Tibial nerve (tissue), 4 donors: ENCODE measurements around the gene IL1RN. TPM values are rescaled to one million over a fixed set of nuclear protein-coding genes. Genes with fewer than 3 reads are reported as not detected.

Experiments
- DNase-seq, 2 donors: peaks; one replicate each; pipeline ENCODE4 v3.0.0-alpha.2; 2019; ENCODE audit warnings: low spot score in 2 of 2
- H3K27ac ChIP-seq, 4 donors: fragments of 200-600 bp; sonication (generic) in 3 of 4; one replicate each; pipeline ENCODE4 v1.5.1; 2017 to 2019; ENCODE audit warnings: mild to moderate bottlenecking in 1 of 4
- H3K27me3 ChIP-seq, 2 donors: fragments of 200-600 bp; sonication (generic) in 1 of 2; one replicate each; pipeline versions ENCODE4 v1.5.1 to v1.6.0; 2017 to 2019
- H3K36me3 ChIP-seq, 3 donors: fragments of 200-600 bp; sonication (generic); one replicate each; pipeline ENCODE4 v1.5.1; 2018 to 2019
- H3K4me1 ChIP-seq, 4 donors: fragments of 200-600 bp; sonication (generic) in 3 of 4; one replicate each; pipeline ENCODE4 v1.5.1; 2017 to 2019
- H3K4me3 ChIP-seq, 4 donors: fragments of 200-600 bp; sonication (generic) in 3 of 4; one replicate each; pipeline ENCODE4 v1.5.1; 2017 to 2019; ENCODE audit warnings: mild to moderate bottlenecking in 1 of 4, moderate library complexity in 1 of 4
- H3K9me3 ChIP-seq, 4 donors: fragments of 200-600 bp; sonication (generic) in 3 of 4; one replicate each; pipeline ENCODE4 v1.5.1; 2017 to 2019
- EP300 ChIP-seq, 2 donors: sonication (generic); formaldehyde crosslinking; IDR thresholded peaks; one replicate each; pipeline ENCODE4 v1.6.1; 2017; ENCODE audit warnings: antibody characterized with exemption in 2 of 2, mild to moderate bottlenecking in 1 of 2
- POLR2A ChIP-seq, 2 donors: fragments of 450-650 bp; IDR thresholded peaks; one replicate each; pipeline ENCODE4 v1.6.1; 2017; ENCODE audit warnings: antibody characterized with exemption in 2 of 2, mild to moderate bottlenecking in 2 of 2, moderate library complexity in 2 of 2
- WGBS, 2 donors: methylation state at CpG; one replicate each; pipeline ENCODE4 v1.1.5; 2018; 5-methylcytosine and 5-hydroxymethylcytosine counted together
- total RNA-seq, 4 donors: library from RNA; depleted of rRNA; stranded (reverse); fragments of >200 nt; gene quantifications; one replicate each; pipeline ENCODE4 v1.1.0, GENCODE V29; 2016
- TF ChIP-seq, protein P1 (sequence below), 5 experiments: fragments of 200-600 bp in 3 of 5; fragments of 450-650 bp in 2 of 5; sonication (generic) in 3 of 5; IDR thresholded peaks; one replicate each; pipeline ENCODE4 v1.5.1; 2016 to 2019; ENCODE audit warnings: antibody characterized with exemption in 5 of 5, mild to moderate bottlenecking in 3 of 5, moderate library complexity in 2 of 5

The IL1RN gene
- total RNA-seq, 4 donors from 2014 or later: 0.59 TPM; not detected in 3

DNA sequence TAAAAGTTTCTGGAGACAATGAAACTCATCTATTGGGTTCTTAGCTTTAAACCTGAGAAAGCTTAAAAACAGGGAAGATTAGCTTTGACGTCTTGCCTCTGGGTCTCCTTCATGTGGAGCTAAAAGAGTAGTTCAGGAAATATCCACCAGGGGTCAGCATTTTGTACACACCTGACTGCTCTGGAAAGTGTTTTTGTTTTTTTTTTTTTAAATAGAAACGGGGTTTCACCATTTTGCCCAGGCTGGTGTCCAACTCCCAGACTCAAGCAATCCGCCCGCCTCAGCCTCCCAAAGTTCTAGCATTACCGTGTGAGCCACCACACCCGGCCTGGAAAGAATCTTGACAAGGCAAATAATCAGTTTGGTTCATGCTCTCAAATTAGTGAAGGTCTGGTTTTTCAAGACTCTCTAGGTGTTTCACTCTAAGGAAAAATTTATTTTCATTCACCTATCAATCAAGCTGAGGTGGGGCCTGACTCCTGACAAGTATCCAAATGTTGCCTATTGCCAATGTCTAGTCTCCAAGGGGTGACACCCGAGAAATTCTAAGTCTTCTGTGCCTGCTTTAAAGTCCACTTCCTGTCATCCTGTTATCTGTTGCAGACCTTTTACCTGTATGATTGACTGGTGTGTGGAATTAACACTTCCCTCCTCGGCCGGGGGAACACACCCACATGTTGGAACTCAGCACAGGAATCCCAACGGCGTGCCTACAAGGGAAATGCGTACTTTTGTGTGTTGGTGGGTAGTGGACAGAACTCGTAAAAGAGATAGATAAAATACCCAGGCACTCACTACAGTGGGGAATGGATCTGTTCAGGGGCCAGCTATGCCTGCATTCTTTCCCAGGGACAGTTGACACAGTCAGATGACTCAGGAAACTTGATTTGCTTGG, 11.3 kb downstream of the IL1RN start:
- no peaks in the 10 kb centered on the region for H3K4me1 ChIP-seq
- WGBS, 2 donors: 44 to 49% methylated on average over 13 of the region's 13 CpGs

DNA sequence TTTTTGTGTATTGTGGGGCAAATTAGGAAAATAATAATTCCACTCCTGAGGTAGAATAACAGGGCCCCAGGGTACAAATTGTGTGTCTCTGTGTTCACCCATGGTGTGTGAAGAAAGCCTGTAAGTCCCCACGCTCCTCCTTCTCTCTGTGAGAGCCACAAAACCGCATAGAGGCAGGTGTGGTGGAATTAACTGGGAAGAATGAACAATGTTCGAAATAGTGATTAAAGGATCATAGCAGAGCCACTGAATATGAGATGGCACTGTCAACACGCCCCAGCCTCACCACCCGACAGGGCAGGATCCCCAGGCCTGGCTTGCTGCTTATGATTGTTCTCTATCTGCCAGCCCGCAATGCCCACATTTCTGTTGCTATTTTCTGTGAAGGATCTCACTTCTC, 14.1 kb downstream of the IL1RN start:
- WGBS, 2 donors: 85 to 91% methylated on average over 6 of the region's 6 CpGs
- Histone ChIP-seq H3K4me1 (no peaks in the 10 kb centered on the region), H3K27me3 (no peaks in the 10 kb centered on the region), H3K36me3 (no peaks in the 10 kb centered on the region), H3K9me3 (no peaks in the 10 kb centered on the region), H3K4me3 (no peak overlapping the region), H3K27ac (no peak overlapping the region)
- DNase-seq: no peak
- TF ChIP-seq, protein P1, sequence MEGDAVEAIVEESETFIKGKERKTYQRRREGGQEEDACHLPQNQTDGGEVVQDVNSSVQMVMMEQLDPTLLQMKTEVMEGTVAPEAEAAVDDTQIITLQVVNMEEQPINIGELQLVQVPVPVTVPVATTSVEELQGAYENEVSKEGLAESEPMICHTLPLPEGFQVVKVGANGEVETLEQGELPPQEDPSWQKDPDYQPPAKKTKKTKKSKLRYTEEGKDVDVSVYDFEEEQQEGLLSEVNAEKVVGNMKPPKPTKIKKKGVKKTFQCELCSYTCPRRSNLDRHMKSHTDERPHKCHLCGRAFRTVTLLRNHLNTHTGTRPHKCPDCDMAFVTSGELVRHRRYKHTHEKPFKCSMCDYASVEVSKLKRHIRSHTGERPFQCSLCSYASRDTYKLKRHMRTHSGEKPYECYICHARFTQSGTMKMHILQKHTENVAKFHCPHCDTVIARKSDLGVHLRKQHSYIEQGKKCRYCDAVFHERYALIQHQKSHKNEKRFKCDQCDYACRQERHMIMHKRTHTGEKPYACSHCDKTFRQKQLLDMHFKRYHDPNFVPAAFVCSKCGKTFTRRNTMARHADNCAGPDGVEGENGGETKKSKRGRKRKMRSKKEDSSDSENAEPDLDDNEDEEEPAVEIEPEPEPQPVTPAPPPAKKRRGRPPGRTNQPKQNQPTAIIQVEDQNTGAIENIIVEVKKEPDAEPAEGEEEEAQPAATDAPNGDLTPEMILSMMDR (IDR thresholded peaks at IDR 0.05): no peak
- TF ChIP-seq EP300 (IDR thresholded peaks at IDR 0.05) (no peak), POLR2A (IDR thresholded peaks at IDR 0.05) (no peak)

More for the DNA sequence above, 11.3 kb downstream of the IL1RN start:
- peak overlapping the region in 1 of 4 donors; percentile 7 for H3K27ac ChIP-seq
- H3K9me3 ChIP-seq: no peaks in the 10 kb centered on the region
- peak in 1 of 2 donors; percentile 91 for DNase-seq
- H3K4me3 ChIP-seq: no peak overlapping the region
- TF ChIP-seq, protein P1 (IDR thresholded peaks at IDR 0.05): peak; percentile 60 to 85 (median 71)
- no peak for TF ChIP-seq POLR2A (IDR thresholded peaks at IDR 0.05)
- H3K27me3 ChIP-seq: no peaks in the 10 kb centered on the region
- no peaks in the 10 kb centered on the region for H3K36me3 ChIP-seq

DNA sequence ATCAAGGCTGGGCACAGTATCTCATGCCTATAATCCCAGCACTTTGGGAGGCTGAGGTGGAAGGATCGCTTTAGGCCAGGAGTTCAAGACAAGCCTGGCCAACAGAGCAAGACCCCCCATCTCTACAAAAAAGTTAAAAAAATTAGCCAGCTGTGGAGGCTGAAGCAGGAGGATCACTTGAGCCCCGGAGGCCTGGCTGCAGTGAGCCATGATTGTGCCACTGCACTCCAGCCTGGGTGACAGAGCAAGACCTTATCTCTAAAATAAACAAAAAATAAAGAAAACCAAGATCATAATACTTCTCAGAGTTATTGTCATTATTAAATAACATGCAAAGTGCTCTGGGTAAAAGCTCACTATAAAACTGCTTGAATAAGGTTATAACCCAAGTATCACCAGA, 14.9 kb downstream of the IL1RN start:
- DNase-seq: no peak
- no peaks in the 10 kb centered on the region for H3K36me3 ChIP-seq
- H3K27ac ChIP-seq: no peak overlapping the region
- no peaks in the 10 kb centered on the region for H3K9me3 ChIP-seq
- 92 to 98% methylated on average over 2 of the region's 2 CpGs for WGBS, 2 donors
- H3K4me3 ChIP-seq: no peak overlapping the region
- H3K27me3 ChIP-seq: no peaks in the 10 kb centered on the region
- no peaks in the 10 kb centered on the region for H3K4me1 ChIP-seq
- TF ChIP-seq, protein P1 (IDR thresholded peaks at IDR 0.05): no peak
- TF ChIP-seq EP300 (IDR thresholded peaks at IDR 0.05): no peak
- no peak for TF ChIP-seq POLR2A (IDR thresholded peaks at IDR 0.05)

DNA sequence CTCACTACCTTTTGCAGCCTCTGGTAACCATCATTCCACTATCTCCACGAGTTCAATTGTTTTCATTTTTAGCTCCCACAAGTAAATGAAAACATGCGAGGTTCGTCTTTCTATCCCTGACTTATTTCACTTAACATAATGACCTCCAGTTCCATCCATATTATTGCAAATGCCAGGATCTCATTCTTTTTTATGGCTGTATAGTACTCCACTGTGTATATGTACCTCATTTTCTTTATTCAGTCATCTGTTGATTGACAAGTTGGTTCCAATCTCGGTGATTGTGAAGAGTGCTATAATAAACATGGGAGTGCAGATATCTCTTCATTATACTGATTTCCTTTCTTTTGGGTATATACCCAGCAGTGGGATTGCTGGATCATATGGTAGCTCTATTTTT, 16.9 kb downstream of the IL1RN start:
- Histone ChIP-seq H3K36me3 (no peaks in the 10 kb centered on the region), H3K27ac (no peak overlapping the region), H3K27me3 (no peaks in the 10 kb centered on the region), H3K4me1 (no peaks in the 10 kb centered on the region), H3K9me3 (peaks cover 0 to 9% (median 0%) of the 10 kb centered on the region in 4 donors), H3K4me3 (no peak overlapping the region)
- 65 to 82% methylated on average over 4 of the region's 4 CpGs for WGBS, 2 donors
- no peak for DNase-seq
- TF ChIP-seq EP300 (IDR thresholded peaks at IDR 0.05): no peak
- TF ChIP-seq, protein P1 (IDR thresholded peaks at IDR 0.05): no peak
- TF ChIP-seq POLR2A (IDR thresholded peaks at IDR 0.05): no peak
